ENCODE data around the gene UBALD1.

UBALD1 gene

DNA sequence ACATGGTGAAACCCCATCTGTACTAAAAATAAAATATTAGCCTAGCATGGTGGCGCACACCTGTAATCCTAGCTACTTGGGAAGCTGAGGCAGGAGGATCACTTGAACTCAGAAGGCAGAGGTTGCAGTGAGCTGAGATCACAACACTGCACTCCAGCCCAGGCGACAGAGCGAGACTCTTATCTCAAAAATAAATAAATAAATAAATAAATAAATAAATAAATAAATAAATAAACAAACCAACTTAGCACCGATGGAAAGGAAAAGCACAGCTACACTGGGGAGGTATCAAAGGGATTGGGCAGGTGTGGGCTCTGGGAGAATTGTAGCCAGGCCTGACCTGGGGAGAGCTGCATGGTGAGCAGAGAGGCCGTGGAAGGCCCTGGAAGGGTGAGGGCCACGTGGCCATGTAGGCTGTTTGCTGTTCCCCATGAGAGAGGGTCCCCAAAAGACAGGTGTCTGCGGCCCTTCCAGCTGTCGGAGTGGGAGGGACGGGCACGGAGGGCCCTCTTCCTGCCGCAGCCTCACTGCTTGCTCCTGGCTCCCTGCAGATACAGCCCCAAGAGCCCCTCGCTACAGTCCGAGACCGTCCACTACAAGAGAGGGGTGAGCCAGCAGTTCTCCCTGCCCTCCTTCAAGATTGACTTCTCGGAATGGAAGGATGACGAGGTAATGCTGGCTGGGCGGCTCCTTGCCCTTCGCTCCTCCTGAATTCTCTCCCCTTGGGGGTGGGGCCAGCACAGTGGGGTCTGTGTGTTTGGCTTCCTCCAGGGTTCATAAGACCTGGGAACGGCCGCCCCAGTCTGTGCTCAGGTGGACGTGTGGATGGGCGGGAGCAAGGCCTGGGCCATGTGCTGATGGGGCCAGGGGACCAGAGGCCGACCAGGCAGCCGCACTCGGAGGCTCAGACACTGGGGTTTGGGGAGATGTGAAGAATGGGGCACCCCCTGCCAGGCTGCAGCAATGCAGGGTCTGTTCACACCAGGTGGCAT, 42.3 kb upstream of the UBALD1 start:
- no peak for DNase-seq (ENCODE audit: low spot score)
- TF ChIP-seq, protein P1, sequence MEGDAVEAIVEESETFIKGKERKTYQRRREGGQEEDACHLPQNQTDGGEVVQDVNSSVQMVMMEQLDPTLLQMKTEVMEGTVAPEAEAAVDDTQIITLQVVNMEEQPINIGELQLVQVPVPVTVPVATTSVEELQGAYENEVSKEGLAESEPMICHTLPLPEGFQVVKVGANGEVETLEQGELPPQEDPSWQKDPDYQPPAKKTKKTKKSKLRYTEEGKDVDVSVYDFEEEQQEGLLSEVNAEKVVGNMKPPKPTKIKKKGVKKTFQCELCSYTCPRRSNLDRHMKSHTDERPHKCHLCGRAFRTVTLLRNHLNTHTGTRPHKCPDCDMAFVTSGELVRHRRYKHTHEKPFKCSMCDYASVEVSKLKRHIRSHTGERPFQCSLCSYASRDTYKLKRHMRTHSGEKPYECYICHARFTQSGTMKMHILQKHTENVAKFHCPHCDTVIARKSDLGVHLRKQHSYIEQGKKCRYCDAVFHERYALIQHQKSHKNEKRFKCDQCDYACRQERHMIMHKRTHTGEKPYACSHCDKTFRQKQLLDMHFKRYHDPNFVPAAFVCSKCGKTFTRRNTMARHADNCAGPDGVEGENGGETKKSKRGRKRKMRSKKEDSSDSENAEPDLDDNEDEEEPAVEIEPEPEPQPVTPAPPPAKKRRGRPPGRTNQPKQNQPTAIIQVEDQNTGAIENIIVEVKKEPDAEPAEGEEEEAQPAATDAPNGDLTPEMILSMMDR (IDR thresholded peaks at IDR 0.05; ENCODE audit: extremely low read depth, insufficient read depth, missing control alignments): no peak
- in situ Hi-C loops (cut with MboI; ENCODE audit: low pct_unique_long_range_greater_than_20kb, low sequenced_read_pairs, unreplicated experiment): no loop called here

DNA sequence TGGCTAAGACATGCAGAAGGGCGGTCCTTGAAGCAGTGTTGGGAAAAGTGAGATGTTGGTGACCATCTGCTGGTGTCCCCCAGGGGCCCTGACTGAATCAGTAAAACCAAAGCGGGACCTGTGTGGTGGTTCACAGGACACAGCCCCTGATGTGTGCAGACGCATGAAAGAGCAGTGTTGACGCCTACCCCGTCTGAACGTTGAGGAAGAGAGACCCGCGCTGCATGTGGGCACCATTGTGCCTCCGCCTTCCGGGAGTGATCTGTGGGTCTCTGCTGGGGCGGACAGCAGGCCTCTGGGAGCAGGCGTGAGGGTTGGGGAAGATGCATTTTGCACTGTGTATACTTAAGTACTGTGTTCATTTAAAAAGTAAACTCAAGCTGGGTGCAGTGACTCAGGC, 41.5 kb upstream of the UBALD1 start:
- TF ChIP-seq, protein P1 (IDR thresholded peaks at IDR 0.05; ENCODE audit: extremely low read depth, insufficient read depth, missing control alignments): no peak
- no peak for DNase-seq (ENCODE audit: low spot score)
- in situ Hi-C loops (cut with MboI; ENCODE audit: low pct_unique_long_range_greater_than_20kb, low sequenced_read_pairs, unreplicated experiment): no loop called here

DNA sequence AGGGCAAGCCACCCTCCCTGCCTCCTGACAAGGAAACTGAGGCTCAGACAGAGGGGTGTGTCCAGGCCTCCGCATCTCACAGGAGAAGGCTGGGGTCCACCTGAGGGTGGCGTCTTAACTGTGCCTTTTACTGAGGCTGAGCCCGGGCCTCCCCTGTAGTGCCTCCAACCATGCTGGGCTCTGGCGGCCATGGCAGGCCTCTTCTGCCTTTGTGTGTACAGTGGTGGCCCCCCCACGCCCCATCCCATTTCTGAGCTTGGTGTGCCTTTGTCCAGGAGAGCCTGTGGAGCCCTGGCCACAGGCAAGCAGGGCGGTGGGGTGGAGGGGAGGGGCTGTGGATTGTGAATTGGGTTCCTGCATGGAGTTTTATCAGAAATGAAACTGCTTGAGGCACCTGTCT, 41.1 kb upstream of the UBALD1 start:
- in situ Hi-C loops (cut with MboI; ENCODE audit: low pct_unique_long_range_greater_than_20kb, low sequenced_read_pairs, unreplicated experiment): no loop called here
- TF ChIP-seq, protein P1 (IDR thresholded peaks at IDR 0.05; ENCODE audit: extremely low read depth, insufficient read depth, missing control alignments): no peak
- DNase-seq (ENCODE audit: low spot score): no peak

DNA sequence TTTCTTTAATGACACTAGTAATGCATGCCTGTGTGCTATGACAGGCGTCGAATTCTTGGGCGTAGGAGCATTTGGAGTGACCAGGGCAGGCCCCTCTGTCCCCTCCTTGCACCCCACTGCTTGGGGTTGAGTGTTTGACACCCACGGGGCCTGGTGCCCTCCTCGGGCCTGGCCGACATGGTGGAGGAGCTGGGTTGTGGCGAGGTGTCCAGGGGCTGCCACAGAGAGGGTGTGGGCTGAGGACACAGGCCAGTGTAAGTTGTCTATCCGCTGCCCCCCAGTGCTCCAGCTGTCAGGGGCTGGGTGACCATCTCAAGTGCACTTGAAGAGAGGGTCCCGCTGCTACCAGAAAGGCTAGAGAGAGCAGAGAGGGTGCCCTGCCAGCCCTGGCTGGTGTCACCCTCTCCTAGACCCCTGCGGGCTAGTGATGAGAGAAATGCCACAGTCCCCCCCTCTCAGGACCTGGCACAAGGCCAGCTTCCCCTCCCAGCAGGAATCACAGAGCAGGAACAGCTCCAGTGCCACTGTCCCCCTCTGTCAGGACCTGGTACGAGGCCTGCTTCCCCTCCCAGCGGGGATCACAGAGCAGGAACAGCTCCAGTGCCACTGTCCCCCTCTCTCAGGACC, 40.4 kb upstream of the UBALD1 start:
- no peak for DNase-seq (ENCODE audit: low spot score)
- in situ Hi-C loops (cut with MboI; ENCODE audit: low pct_unique_long_range_greater_than_20kb, low sequenced_read_pairs, unreplicated experiment): no loop called here
- TF ChIP-seq, protein P1 (IDR thresholded peaks at IDR 0.05; ENCODE audit: extremely low read depth, insufficient read depth, missing control alignments): no peak

DNA sequence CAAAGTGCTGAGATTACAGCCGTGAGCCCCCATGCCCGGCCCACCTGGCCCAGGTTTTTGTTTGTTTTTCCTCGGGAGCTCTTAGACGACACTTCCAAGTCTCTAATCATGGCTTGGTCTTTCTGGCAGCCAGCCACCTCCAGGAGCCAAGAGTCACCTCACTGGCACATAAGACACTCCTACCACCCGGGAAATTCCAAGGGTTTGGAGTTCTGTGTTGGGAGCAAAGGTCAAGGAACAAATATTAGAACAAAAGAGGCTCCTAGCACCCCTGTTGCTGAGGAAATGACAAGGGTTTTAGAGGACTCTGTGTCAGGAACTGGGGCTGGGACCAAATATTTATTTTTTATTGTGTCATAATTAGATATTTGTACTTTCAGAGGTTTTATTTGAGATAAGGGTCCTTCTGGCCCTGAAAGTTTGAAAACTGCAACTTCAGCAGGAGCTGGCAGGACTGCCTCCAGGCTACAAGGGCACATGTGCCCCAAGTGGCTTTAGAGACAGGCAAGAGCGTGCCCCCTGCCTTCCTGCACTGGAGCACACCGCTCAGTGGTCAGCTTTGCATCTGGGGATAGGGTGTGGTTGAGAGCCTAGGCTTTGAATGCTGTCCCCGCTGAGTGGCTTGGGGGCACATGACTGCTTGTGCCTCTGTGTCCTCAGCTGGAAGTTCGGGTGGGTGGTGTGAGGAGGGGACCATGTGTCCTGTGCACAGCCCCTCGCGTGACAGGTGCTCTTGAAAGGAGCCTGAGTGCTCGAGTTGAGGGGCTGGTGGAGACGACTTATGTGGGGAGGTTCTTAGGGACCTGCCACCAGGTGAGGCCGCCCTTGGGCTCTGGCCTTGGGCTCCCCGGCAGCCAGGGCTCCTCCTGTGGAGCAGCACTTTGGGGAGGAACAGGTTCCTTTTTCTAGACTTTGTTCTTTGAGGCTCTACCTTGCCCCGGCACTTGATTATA, 39.6 kb upstream of the UBALD1 start:
- TF ChIP-seq, protein P1 (IDR thresholded peaks at IDR 0.05; ENCODE audit: extremely low read depth, insufficient read depth, missing control alignments): no peak
- DNase-seq (ENCODE audit: low spot score): no peak
- in situ Hi-C loops (cut with MboI; ENCODE audit: low pct_unique_long_range_greater_than_20kb, low sequenced_read_pairs, unreplicated experiment): no loop called here

DNA sequence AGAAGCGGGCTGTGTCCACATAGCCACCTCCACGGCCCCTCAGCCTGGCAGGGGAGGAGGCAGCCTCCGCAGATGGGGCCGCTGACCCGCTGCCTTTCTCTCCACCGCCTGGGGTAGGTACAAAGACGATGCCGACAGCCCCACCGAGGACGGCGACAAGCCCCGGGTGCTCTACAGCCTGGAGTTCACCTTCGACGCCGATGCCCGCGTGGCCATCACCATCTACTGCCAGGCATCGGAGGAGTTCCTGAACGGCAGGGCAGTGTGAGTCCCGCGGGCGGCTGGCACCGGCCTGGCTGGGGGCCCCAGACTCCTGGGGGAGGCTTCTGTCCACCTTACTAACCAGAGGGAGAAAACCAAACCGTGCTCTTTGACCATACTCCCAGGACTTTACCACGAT, 37.9 kb upstream of the UBALD1 start:
- DNase-seq (ENCODE audit: low spot score): no peak
- TF ChIP-seq, protein P1 (IDR thresholded peaks at IDR 0.05; ENCODE audit: extremely low read depth, insufficient read depth, missing control alignments): no peak
- in situ Hi-C loops (cut with MboI; ENCODE audit: low pct_unique_long_range_greater_than_20kb, low sequenced_read_pairs, unreplicated experiment): no loop called here

Data from GM13977 (cell line).